AG04450 (cell line): Measurements from ENCODE around the gene SNAPC2. TPM values are rescaled to one million over a fixed set of nuclear protein-coding genes. Genes with fewer than 3 reads are reported as not detected.

Experiments used
- CTCF ChIA-PET: fragments of 300-600, 350-600 bp; formaldehyde crosslinking; extraction: SDS; loops from one replicate; lab custom pipeline; 2022; ENCODE audit warnings: antibody characterized with exemption, inconsistent platforms; lab: Charles Lee
- POLR2A ChIA-PET: fragments of 350-600 bp; formaldehyde crosslinking; extraction: SDS; loops from one replicate; lab custom pipeline; 2021; ENCODE audit warnings: antibody characterized with exemption, inconsistent platforms; lab: Yijun Ruan, JAX
- DNase-seq: peaks from one replicate; pipeline ENCODE4 v3.0.0-alpha.2; 2011; ENCODE audit warnings: low read depth, low spot score
- H3K27ac ChIP-seq: one replicate; pipeline ENCODE4 v1.5.1; 2012; ENCODE audit warnings: low read depth, low read length, control low read depth
- H3K27me3 ChIP-seq: one replicate; pipeline ENCODE4 v1.6.0; 2012; ENCODE audit warnings: low read length; ENCODE audit not compliant: control insufficient read depth, insufficient read depth
- H3K4me3 ChIP-seq: 2 replicates; pipeline ENCODE4 v1.5.1; 2011; ENCODE audit warnings: mild to moderate bottlenecking, low read depth, low read length, control low read depth
- H3K9me3 ChIP-seq: 2 replicates; pipeline ENCODE4 v1.5.1; 2012; ENCODE audit warnings: low read length; ENCODE audit not compliant: control insufficient read depth, insufficient read depth
- polyA plus RNA-seq: library from polyadenylated mRNA; depleted of rRNA; stranded (reverse); fragments of >200 nt; gene quantifications from 2 replicates; pipeline ENCODE4 v1.2.3, GENCODE V29; 2011
- TF ChIP-seq, protein P1 (sequence below): IDR thresholded peaks from 2 replicates; pipeline ENCODE4 v1.5.1; 2011; ENCODE audit warnings: low read depth, low read length, control low read depth, inconsistent platforms

The SNAPC2 gene
- polyA plus RNA-seq, 1 experiment = 12.1 TPM

DNA sequence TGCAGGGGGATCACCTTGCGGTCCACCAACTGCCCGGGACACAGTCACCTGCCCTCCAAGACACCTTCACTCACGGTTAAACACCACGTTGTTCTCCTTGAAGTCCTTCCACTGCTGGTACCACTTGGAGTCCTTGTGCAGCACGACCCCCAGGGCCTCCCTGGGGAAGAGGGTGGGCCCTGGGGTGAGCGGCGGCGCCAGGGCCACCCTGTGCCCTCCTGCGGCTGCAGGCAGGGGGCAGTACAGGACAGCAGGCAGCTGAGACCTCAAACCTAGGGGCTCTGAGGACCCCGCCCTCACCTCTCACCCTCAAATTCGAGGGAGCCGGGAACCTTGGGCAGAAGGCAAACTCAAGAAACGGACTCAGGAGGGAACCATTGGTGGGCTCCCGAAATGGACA, 13.3 kb downstream of the SNAPC2 start:
- no peaks in the 10 kb centered on the region; the same call in 1 of the 2 replicates for H3K9me3 ChIP-seq
- no peaks in the 10 kb centered on the region for H3K27me3 ChIP-seq
- H3K4me3 ChIP-seq = no peak overlapping the region
- DNase-seq = no peak
- ChIA-PET POLR2A (no interaction called here), CTCF (interaction anchor here (3.2 kb wide), 1 partner anchor 10 kb away, joined by 12 read pairs; the partner anchor contains the start of gene TIMM44)
- TF ChIP-seq, protein P1, sequence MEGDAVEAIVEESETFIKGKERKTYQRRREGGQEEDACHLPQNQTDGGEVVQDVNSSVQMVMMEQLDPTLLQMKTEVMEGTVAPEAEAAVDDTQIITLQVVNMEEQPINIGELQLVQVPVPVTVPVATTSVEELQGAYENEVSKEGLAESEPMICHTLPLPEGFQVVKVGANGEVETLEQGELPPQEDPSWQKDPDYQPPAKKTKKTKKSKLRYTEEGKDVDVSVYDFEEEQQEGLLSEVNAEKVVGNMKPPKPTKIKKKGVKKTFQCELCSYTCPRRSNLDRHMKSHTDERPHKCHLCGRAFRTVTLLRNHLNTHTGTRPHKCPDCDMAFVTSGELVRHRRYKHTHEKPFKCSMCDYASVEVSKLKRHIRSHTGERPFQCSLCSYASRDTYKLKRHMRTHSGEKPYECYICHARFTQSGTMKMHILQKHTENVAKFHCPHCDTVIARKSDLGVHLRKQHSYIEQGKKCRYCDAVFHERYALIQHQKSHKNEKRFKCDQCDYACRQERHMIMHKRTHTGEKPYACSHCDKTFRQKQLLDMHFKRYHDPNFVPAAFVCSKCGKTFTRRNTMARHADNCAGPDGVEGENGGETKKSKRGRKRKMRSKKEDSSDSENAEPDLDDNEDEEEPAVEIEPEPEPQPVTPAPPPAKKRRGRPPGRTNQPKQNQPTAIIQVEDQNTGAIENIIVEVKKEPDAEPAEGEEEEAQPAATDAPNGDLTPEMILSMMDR = peak; percentile 25
- H3K27ac ChIP-seq = no peak overlapping the region

DNA sequence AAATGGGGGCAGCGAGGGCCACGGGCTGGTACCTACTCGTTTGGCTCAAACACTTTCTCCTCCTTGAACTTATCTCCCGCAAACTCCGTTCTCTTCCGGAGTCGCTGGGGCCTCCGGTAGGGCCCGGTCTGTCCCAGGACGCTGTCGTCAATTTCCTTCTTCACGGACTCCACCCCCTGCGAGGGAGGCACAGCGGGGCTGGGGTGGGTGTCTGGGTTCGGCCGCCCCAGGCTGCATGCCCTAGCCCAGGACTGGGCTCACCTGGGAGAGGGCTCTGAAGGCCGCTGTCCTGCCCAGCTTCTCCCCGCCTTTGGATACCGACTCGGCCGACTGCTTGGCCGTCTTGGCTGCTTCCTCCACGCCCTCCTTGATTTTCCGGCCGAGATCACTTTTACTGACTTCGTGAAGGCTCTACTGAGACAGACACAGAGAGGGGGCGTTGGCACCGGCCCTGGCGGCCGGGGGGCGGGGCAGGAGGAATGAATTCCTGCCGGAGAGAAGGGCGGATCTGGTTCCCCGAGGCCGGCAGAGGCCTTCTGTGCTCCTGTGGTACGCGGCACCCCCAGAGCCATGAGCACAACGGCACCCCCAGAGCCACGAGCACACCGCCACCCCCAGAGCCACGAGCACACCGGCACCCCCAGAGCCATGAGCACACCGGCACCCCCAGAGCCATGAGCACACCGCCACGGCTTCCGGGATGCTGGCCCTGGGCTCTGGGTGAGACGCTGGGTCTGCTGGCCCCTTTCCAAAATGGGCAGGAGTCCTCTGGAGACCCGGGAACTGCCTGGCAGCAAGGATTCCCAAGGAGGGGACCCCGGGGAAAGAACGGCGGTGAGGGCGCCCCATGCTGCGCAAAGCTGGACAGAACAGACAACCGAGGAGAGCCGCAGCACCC, 13.9 kb downstream of the SNAPC2 start:
- ChIA-PET CTCF (interaction anchor here (3.2 kb wide), 1 partner anchor 10 kb away, joined by 12 read pairs; the partner anchor contains the start of gene TIMM44), POLR2A (interaction anchor here (1.1 kb wide), 1 partner anchor 13 kb away, joined by 3 read pairs; no protein-coding TSS in a partner anchor)

DNA sequence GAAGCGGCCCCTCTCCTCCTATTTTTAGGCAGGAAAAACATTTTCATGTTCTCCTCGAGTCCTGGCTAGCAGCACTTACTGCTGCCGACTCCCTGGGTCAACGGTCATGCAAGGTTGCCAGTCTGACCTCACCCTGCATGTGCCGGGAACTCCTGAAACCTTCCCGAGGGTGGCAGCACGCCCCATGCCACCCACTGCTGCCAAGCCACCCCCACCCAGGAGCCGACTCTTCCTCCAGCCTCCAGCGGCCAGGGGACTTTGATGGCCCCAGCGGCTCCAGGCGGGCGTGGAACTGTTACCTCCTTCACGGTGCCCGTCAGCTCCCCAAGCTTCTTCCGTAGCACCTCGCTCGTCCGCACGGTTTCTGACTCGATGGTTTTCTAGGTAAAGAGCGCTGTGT, 14.6 kb downstream of the SNAPC2 start:
- no peak for DNase-seq
- POLR2A ChIA-PET = interaction anchor here (1.1 kb wide), 1 partner anchor 14 kb away, joined by 3 read pairs; no protein-coding TSS in a partner anchor
- Histone ChIP-seq H3K9me3 (no peaks in the 10 kb centered on the region; the same call in 1 of the 2 replicates), H3K27ac (no peak overlapping the region), H3K27me3 (no peaks in the 10 kb centered on the region), H3K4me3 (no peak overlapping the region)
- TF ChIP-seq, protein P1 = no peak
- CTCF ChIA-PET = interaction anchor here (3.2 kb wide), 1 partner anchor 9 kb away, joined by 12 read pairs; the partner anchor contains the start of gene TIMM44

More for the DNA sequence above, 13.9 kb downstream of the SNAPC2 start:
- H3K27ac ChIP-seq = no peak overlapping the region
- H3K27me3 ChIP-seq = no peaks in the 10 kb centered on the region
- TF ChIP-seq, protein P1 = no peak
- H3K4me3 ChIP-seq = no peak overlapping the region
- H3K9me3 ChIP-seq = no peaks in the 10 kb centered on the region; the same call in 1 of the 2 replicates
- no peak for DNase-seq

DNA sequence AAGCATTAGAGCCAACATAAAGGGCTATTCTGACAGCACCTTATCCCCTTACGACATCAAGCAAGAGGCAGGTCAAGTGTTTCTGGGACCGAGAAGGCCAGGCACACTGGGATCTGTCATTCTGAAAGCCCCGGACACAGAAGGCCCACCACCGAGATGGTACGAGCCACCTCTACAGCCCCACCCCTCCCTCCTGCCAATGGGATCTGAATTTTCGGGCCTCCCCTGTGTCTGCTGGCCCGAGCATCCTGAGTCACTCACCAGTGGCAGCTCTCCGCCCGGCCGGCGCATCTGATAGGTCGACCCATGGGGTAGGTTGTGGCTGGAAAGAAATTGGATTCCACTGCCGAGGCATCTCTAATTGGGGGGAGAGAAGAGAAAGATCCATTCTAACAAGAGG, 20.7 kb downstream of the SNAPC2 start:
- ChIA-PET CTCF (no interaction called here), POLR2A (interaction anchor here (0.6 kb wide), 1 partner anchor 642 kb away, joined by 3 read pairs; no protein-coding TSS in a partner anchor)
- Histone ChIP-seq H3K27me3 (no peaks in the 10 kb centered on the region), H3K9me3 (peaks cover 3% of the 10 kb centered on the region; the same call in 1 of the 2 replicates), H3K27ac (no peak overlapping the region), H3K4me3 (no peak overlapping the region)
- TF ChIP-seq, protein P1 = no peak
- DNase-seq = no peak
